Ishikawa (cell line): ENCODE results near the gene APOBEC3A.

Experiments
- CEBPB ChIP-seq: IDR thresholded peaks from 2 replicates; pipeline ENCODE4 v1.6.1; 2012
- CREB1 ChIP-seq: IDR thresholded peaks from 2 replicates; pipeline ENCODE4 v1.6.1; 2012; ENCODE audit warnings: low read depth
- EGR1 ChIP-seq: IDR thresholded peaks from 2 replicates; pipeline ENCODE4 v1.6.1; 2012
- EP300 ChIP-seq: IDR thresholded peaks from 2 replicates; pipeline ENCODE4 v1.6.1; 2012; ENCODE audit warnings: borderline replicate concordance
- FOXM1 ChIP-seq: IDR thresholded peaks from 2 replicates; pipeline ENCODE4 v1.6.1; 2012; ENCODE audit warnings: low read depth, borderline replicate concordance
- NFIC ChIP-seq: IDR thresholded peaks from 2 replicates; pipeline ENCODE4 v1.6.1; 2012
- RAD21 ChIP-seq: IDR thresholded peaks from 2 replicates; pipeline ENCODE4 v1.6.1; 2012; ENCODE audit warnings: low read depth
- TAF1 ChIP-seq: IDR thresholded peaks from 2 replicates; pipeline ENCODE4 v1.6.1; 2012; ENCODE audit warnings: low read depth, mild to moderate bottlenecking
- TCF12 ChIP-seq: IDR thresholded peaks from 2 replicates; pipeline ENCODE4 v1.6.1; 2012; ENCODE audit warnings: low read depth
- TEAD4 ChIP-seq: IDR thresholded peaks from 2 replicates; pipeline ENCODE4 v1.6.1; 2012
- YY1 ChIP-seq: IDR thresholded peaks from 2 replicates; pipeline ENCODE4 v1.6.1; 2012; ENCODE audit warnings: low read depth
- ZBTB7A ChIP-seq: IDR thresholded peaks from 2 replicates; pipeline ENCODE4 v1.6.1; 2012; ENCODE audit warnings: low read depth
- TF ChIP-seq, protein P1 (sequence below): IDR thresholded peaks from 2 replicates; pipeline ENCODE4 v1.6.1; 2012; ENCODE audit warnings: low read depth, mild to moderate bottlenecking
- TF ChIP-seq, protein P2 (sequence below): IDR thresholded peaks from 2 replicates; pipeline ENCODE4 v1.6.1; 2012
- TF ChIP-seq, protein P3 (sequence below): IDR thresholded peaks from 2 replicates; pipeline ENCODE4 v1.6.1; 2012

The APOBEC3A gene

DNA sequence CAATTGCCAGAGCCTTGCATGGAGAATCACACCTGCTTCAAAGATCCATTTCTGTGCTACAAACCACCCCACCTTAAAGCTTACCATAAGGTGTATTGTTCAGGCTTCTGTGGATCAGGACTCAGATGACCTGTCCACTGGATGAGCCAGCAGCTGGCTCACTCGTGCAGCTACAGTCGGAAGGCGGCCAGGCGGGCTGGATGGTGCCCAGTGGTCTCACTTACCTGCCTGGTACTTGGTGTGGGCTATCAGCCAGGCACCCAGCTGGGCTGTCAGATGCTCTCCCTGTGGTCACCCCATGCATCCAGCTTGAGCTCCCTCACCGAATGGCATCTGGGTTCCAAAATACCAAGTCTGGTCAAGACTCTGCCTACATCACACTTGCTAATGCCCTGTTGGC, 13.8 kb downstream of the APOBEC3A start:
- TF ChIP-seq RAD21: no peak

DNA sequence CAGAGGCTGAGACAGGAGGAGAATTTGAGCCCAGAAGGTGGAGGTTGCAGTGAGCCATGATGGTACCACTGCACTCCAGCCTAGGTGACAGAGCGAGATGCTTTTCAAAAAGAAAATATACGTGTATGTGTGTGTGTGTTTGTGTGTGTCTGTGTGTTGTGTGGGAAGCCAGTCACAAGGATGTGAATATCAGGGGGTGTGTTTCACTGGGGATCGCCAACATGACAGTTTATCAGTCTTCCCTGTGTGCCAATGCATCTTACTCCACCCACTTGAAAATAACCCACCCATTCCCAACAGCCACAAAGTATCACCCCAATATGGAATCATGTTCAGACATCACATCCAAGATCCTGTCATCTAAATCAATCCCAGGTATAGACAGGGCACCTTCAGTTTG, 14.4 kb downstream of the APOBEC3A start:
- TF ChIP-seq EP300 (no peak), EGR1 (no peak), ZBTB7A (no peak), CREB1 (no peak), TEAD4 (no peak), TAF1 (no peak), CEBPB (no peak), YY1 (no peak), TCF12 (no peak), FOXM1 (no peak)
- TF ChIP-seq, protein P1, sequence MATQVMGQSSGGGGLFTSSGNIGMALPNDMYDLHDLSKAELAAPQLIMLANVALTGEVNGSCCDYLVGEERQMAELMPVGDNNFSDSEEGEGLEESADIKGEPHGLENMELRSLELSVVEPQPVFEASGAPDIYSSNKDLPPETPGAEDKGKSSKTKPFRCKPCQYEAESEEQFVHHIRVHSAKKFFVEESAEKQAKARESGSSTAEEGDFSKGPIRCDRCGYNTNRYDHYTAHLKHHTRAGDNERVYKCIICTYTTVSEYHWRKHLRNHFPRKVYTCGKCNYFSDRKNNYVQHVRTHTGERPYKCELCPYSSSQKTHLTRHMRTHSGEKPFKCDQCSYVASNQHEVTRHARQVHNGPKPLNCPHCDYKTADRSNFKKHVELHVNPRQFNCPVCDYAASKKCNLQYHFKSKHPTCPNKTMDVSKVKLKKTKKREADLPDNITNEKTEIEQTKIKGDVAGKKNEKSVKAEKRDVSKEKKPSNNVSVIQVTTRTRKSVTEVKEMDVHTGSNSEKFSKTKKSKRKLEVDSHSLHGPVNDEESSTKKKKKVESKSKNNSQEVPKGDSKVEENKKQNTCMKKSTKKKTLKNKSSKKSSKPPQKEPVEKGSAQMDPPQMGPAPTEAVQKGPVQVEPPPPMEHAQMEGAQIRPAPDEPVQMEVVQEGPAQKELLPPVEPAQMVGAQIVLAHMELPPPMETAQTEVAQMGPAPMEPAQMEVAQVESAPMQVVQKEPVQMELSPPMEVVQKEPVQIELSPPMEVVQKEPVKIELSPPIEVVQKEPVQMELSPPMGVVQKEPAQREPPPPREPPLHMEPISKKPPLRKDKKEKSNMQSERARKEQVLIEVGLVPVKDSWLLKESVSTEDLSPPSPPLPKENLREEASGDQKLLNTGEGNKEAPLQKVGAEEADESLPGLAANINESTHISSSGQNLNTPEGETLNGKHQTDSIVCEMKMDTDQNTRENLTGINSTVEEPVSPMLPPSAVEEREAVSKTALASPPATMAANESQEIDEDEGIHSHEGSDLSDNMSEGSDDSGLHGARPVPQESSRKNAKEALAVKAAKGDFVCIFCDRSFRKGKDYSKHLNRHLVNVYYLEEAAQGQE: no peak
- TF ChIP-seq, protein P2, sequence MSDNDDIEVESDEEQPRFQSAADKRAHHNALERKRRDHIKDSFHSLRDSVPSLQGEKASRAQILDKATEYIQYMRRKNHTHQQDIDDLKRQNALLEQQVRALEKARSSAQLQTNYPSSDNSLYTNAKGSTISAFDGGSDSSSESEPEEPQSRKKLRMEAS: no peak

DNA sequence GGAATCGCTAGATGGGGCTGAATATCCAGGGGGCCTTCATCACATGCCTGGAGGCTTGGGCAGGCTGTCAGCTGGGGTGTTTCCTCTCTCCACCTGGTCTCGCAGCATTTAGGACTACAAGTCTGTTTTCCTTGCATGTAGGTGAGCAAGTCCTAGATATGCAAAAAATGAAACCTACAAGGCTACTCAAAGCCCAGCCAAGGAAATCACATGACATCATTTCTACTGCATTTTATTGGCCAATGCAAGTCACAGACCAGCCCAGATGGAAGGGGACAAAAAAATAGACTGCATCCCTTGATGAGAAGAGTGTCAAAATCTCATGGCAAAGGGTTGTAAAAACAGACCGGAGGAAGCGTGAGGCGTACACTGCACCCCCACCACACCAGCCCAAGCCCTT, 15.1 kb downstream of the APOBEC3A start:
- no peak for TF ChIP-seq TAF1
- no peak for TF ChIP-seq TCF12
- TF ChIP-seq EGR1: no peak
- no peak for TF ChIP-seq YY1
- TF ChIP-seq TEAD4: no peak
- no peak for TF ChIP-seq ZBTB7A
- TF ChIP-seq, protein P3, sequence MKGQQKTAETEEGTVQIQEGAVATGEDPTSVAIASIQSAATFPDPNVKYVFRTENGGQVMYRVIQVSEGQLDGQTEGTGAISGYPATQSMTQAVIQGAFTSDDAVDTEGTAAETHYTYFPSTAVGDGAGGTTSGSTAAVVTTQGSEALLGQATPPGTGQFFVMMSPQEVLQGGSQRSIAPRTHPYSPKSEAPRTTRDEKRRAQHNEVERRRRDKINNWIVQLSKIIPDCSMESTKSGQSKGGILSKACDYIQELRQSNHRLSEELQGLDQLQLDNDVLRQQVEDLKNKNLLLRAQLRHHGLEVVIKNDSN: no peak
- no peak for TF ChIP-seq CEBPB
- TF ChIP-seq RAD21: no peak
- TF ChIP-seq CREB1: no peak
- no peak for TF ChIP-seq NFIC
- TF ChIP-seq, protein P1: no peak
- TF ChIP-seq, protein P2: no peak
- TF ChIP-seq FOXM1: no peak
- TF ChIP-seq EP300: no peak

DNA sequence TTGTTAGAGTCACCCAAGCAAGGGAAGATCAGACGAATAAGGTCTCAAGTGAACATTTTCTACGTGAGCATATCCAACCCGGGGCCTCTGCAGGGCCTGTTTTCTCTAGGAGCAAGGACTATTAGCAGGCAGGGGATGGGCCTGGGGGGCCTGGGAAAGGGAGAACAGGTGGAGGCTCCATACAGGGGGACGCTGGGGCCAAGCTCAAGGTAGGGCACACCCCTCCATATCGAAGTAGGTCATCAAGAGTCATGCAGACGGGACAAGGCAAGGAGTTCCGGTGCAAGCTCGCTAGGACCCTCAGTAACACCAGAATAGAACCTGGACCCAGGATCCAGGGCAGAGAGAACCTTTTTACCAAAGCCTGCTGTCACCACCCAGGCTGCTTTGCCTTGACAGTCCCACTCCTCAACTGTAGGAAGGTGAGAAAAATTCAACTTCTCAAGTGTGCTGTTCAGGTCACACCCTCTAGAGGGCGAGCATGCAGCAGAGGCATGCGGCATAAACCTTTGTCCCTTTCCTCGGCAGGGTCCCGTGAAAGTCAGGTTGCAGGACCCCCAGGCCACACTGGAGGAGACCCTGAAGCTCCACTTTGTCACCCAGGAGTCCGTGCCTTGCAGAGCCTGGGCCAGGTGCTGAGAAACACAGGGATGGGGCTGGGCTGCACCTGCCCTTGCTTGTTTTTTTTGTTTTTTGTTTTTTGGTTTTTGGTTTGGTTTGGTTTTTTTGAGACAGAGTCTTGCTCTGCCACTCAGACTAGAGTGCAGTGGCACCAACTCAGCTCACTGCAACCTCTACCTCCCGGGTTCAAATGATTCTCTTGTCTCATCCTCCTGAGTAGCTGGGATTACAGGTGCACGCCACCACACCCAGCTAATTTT, 16.1 kb downstream of the APOBEC3A start:
- TF ChIP-seq TEAD4: no peak
- TF ChIP-seq RAD21: peak; percentile 85
- no peak for TF ChIP-seq TAF1
- TF ChIP-seq FOXM1: no peak
- TF ChIP-seq EGR1: no peak

DNA sequence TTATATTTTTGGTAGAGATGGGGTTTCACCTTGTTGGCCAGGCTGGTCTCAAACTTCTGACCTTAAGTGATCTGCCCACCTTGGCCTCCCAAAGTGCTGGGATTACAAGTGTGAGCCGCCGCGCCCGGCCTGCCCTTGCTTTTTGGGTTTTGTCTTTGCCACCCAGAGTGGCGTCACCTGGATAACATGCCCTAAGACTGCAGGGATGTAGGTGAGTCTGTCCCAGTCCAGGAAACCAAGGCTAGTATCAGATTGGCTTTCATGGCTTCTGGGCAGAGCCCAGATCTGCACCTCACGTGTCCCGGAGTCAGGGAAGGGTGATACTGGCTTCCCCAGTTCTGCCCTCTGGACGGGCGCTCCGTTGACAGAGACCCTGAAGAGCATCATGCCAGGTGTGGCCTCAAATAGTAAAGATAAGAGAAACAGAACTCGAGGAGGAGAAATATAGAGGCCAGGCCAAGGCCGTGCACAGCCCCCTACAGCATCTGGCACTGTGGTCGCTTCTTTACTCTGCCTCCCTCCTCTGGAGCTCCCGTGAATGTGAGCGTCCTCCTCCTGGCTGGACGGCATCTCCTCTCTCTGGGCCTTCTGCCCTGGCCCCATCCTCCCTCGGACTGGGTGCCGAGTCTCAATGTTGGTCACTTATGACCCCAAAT, 16.9 kb downstream of the APOBEC3A start:
- TF ChIP-seq FOXM1 (no peak), TCF12 (no peak), YY1 (no peak), CEBPB (no peak), TEAD4 (no peak), NFIC (no peak), TAF1 (no peak), RAD21 (no peak), ZBTB7A (no peak), CREB1 (no peak), EGR1 (no peak), EP300 (no peak)
- TF ChIP-seq, protein P3: no peak
- TF ChIP-seq, protein P2: no peak
- TF ChIP-seq, protein P1: no peak
